Suprapubic skin (tissue), 4 donors: Measurements from ENCODE around the gene PGRMC2. TPM values are rescaled to one million over a fixed set of nuclear protein-coding genes. Genes with fewer than 3 reads are reported as not detected.

ENCODE experiments used
- DNase-seq, 2 donors: peaks; one replicate each; pipeline ENCODE4 v3.0.0-alpha.2; 2019; ENCODE audit warnings: low spot score in 2 of 2
- H3K27ac ChIP-seq: fragments of 200-600 bp; sonication (generic); one replicate; pipeline ENCODE4 v1.5.1; 2019
- H3K27me3 ChIP-seq: fragments of 200-600 bp; sonication (generic); one replicate; pipeline ENCODE4 v1.5.1; 2019
- H3K36me3 ChIP-seq: fragments of 200-600 bp; sonication (generic); one replicate; pipeline ENCODE4 v1.5.1; 2019
- H3K4me1 ChIP-seq: fragments of 200-600 bp; sonication (generic); one replicate; pipeline ENCODE4 v1.5.1; 2019
- H3K4me3 ChIP-seq: fragments of 200-600 bp; sonication (generic); one replicate; pipeline ENCODE4 v1.5.1; 2019; ENCODE audit warnings: mild to moderate bottlenecking
- H3K9me3 ChIP-seq: fragments of 200-600 bp; sonication (generic); one replicate; pipeline ENCODE4 v1.5.1; 2019
- CTCF ChIP-seq, 2 donors: fragments of 200-600 bp in 1 of 2; fragments of 450-650 bp in 1 of 2; sonication (generic) in 1 of 2; IDR thresholded peaks; one replicate each; pipeline ENCODE4 v1.5.1; 2016 to 2019; ENCODE audit warnings: antibody characterized with exemption in 2 of 2, mild to moderate bottlenecking in 1 of 2, moderate library complexity in 1 of 2
- EP300 ChIP-seq: sonication (generic); formaldehyde crosslinking; IDR thresholded peaks from one replicate; pipeline ENCODE4 v1.6.1; 2017; ENCODE audit warnings: antibody characterized with exemption
- POLR2A ChIP-seq, 2 donors: fragments of 450-650 bp; IDR thresholded peaks; one replicate each; pipeline ENCODE4 v1.6.1; 2017; ENCODE audit warnings: antibody characterized with exemption in 2 of 2, mild to moderate bottlenecking in 2 of 2, moderate library complexity in 2 of 2
- POLR2AphosphoS5 ChIP-seq, 3 donors: sonication (generic); formaldehyde crosslinking; IDR thresholded peaks; one replicate each; pipeline ENCODE4 v1.6.1; 2017; ENCODE audit warnings: antibody characterized with exemption in 3 of 3
- WGBS: methylation state at CpG from one replicate; pipeline ENCODE4 v1.1.5; 2018; 5-methylcytosine and 5-hydroxymethylcytosine counted together
- total RNA-seq, 4 donors: library from RNA; depleted of rRNA; stranded (reverse); fragments of >200 nt; gene quantifications; one replicate each; pipeline ENCODE4 v1.1.0, GENCODE V29; 2016

The PGRMC2 gene
- total RNA-seq, 4 donors from 2014 or later = 47.6 to 68.3 (median 55.2) TPM

GRCh38 chr4:128320656-128321055, 33.0 kb upstream of the PGRMC2 start:
- Histone ChIP-seq H3K27me3 (no peaks in the 10 kb centered on the region), H3K36me3 (peaks cover 5% of the 10 kb centered on the region), H3K4me1 (peaks cover 11% of the 10 kb centered on the region), H3K27ac (no peak overlapping the region), H3K4me3 (no peak overlapping the region), H3K9me3 (no peaks in the 10 kb centered on the region)
- no peak for DNase-seq
- 93% methylated on average over 1 of the region's 1 CpG for WGBS
- TF ChIP-seq POLR2AphosphoS5 (IDR thresholded peaks at IDR 0.05) (no peak), POLR2A (IDR thresholded peaks at IDR 0.05) (no peak), EP300 (no peak), CTCF (IDR thresholded peaks at IDR 0.05) (no peak)

- no peak for TF ChIP-seq POLR2AphosphoS5 (IDR thresholded peaks at IDR 0.05)
- TF ChIP-seq POLR2A (IDR thresholded peaks at IDR 0.05) = no peak
- TF ChIP-seq EP300 = no peak
- TF ChIP-seq CTCF (IDR thresholded peaks at IDR 0.05) = no peak
- DNase-seq = no peak
- no peaks in the 10 kb centered on the region for H3K9me3 ChIP-seq
- WGBS = 68% methylated on average over 2 of the region's 2 CpGs
- no peak overlapping the region for H3K4me3 ChIP-seq
- peaks cover 38% of the 10 kb centered on the region for H3K4me1 ChIP-seq
- H3K27me3 ChIP-seq = no peaks in the 10 kb centered on the region
- H3K27ac ChIP-seq = peak overlapping the region; percentile 66
- no peaks in the 10 kb centered on the region for H3K36me3 ChIP-seq
These were observed 28.3 kb upstream of the PGRMC2 start for GRCh38 chr4:128315756-128316520.

- no peaks in the 10 kb centered on the region for H3K36me3 ChIP-seq
- H3K27me3 ChIP-seq = no peaks in the 10 kb centered on the region
- peaks cover 45% of the 10 kb centered on the region for H3K4me1 ChIP-seq
- peak overlapping the region; percentile 56 for H3K27ac ChIP-seq
- no peak overlapping the region for H3K4me3 ChIP-seq
- no peaks in the 10 kb centered on the region for H3K9me3 ChIP-seq
- DNase-seq = no peak
- TF ChIP-seq POLR2AphosphoS5 (IDR thresholded peaks at IDR 0.05) = no peak
- no peak for TF ChIP-seq CTCF (IDR thresholded peaks at IDR 0.05)
- no peak for TF ChIP-seq EP300
- TF ChIP-seq POLR2A (IDR thresholded peaks at IDR 0.05) = no peak
- 57% methylated on average over 2 of the region's 2 CpGs for WGBS
These were observed 24.2 kb upstream of the PGRMC2 start for GRCh38 chr4:128311659-128312403.

DNA sequence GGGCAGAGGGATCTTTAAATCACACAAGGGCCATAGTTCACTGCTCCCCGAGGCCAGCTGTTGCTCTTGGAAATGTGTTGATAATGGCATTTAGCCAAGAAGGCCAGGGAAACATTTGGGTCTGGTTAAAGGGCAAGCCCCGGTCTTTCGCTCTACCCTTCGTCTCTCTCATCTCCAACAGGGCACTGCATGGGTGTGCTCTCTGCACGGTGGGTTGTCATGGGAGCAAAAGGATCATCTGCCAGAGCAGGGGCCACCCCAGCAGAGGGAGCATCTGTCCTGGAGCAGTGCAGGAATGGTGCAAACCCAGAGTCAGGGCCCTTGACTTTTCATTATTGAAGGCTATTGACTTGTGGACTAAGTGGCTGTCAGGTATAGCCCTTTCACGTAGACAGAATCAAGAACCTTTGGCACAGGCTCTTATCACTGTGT, 22.7 kb upstream of the PGRMC2 start:
- H3K9me3 ChIP-seq = no peaks in the 10 kb centered on the region
- no peak overlapping the region for H3K27ac ChIP-seq
- peaks cover 33% of the 10 kb centered on the region for H3K4me1 ChIP-seq
- no peak for DNase-seq
- H3K36me3 ChIP-seq = no peaks in the 10 kb centered on the region
- 55% methylated on average over 6 of the region's 6 CpGs for WGBS
- TF ChIP-seq EP300 (no peak), POLR2AphosphoS5 (IDR thresholded peaks at IDR 0.05) (no peak), CTCF (IDR thresholded peaks at IDR 0.05) (no peak)
- H3K4me3 ChIP-seq = no peak overlapping the region
- no peaks in the 10 kb centered on the region for H3K27me3 ChIP-seq

GRCh38 chr4:128309585-128309984, 22.0 kb upstream of the PGRMC2 start:
- peaks cover 28% of the 10 kb centered on the region for H3K4me1 ChIP-seq
- H3K9me3 ChIP-seq = no peaks in the 10 kb centered on the region
- H3K27ac ChIP-seq = no peak overlapping the region
- H3K27me3 ChIP-seq = no peaks in the 10 kb centered on the region
- TF ChIP-seq EP300 (no peak), CTCF (IDR thresholded peaks at IDR 0.05) (no peak), POLR2A (IDR thresholded peaks at IDR 0.05) (no peak), POLR2AphosphoS5 (IDR thresholded peaks at IDR 0.05) (no peak)
- H3K4me3 ChIP-seq = no peak overlapping the region
- no peaks in the 10 kb centered on the region for H3K36me3 ChIP-seq
- no peak for DNase-seq
